SK-MEL-5 (cell line): ENCODE data around the gene SLC39A8. TPM values are rescaled to one million over a fixed set of nuclear protein-coding genes. Genes with fewer than 3 reads are reported as not detected.
A peak's percentile ranks its signal among the peaks of the same experiment; 100 is the strongest.

ENCODE experiments used
- DNase-seq: peaks from one replicate; pipeline ENCODE4 v3.0.0-alpha.2; 2016; ENCODE audit warnings: low read depth, low spot score
- in situ Hi-C: cut with HindIII; loops from 2 replicates; pipeline ENCODE4 v1.10.0; 2016; ENCODE audit warnings: low sequenced_read_pairs, high pct_unique_total_duplicates, low pct_unique_long_range_greater_than_20kb
- total RNA-seq: library from RNA; depleted of rRNA; stranded (reverse); fragments of >200 nt; shearing (Covaris generic); gene quantifications from 2 replicates; pipeline ENCODE4 v1.2.3, GENCODE V29; 2014

SLC39A8 gene
- total RNA-seq, 1 experiment from 2014 or later = 20.5 TPM

DNA sequence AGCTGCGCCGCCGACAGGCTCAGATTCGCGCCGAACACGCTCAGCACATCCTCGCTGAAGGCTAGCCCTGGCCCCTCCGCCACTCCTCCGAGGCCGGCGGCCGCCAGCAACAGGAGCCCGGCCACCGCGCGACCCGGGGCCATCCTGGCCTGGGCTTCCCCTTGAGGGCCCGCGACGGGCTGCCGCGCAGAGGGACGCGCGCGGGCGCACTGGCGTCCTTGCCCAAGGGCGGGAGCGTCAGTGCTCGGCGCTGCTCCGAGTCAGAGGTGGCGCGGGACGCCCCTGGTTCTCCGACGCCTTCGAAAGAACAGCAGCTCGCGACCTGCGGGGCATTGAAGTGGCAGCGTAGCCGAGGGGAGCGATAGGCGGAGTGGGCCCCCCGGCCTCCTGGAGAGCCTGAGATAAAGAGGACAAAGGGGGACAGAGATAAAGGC is 745 bp downstream of the SLC39A8 start:
- DNase-seq = peak; percentile 26

DNA sequence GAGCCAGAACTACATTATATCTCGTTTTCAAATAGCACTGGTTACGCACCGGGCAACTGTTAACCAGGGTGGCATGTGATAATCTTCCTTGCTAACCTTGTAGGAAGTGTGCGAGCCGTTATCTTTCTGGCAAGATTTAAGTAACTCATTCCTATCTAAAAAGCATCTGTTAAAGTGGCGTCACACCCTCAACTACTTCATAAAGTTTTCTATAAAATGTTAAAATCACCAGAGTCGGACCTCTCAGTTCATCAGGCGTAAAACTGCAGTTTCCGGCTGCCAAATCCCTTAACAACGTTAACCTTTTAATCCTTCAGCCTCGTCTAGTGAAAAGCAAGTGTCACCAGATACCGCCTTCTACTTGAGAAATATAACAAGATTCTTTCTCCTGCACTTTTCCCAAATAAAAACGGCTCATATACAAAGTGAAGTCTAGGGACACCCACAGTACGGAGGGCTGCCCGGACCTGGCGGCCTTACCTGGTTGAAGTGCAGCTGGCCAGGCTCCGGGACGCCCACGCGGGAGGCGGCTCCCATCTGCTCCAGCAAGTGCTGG is 1.2 kb downstream of the SLC39A8 start:
- in situ Hi-C loops = no loop called here

More for the DNA sequence above, 745 bp downstream of the SLC39A8 start:
- in situ Hi-C loops = no loop called here

DNA sequence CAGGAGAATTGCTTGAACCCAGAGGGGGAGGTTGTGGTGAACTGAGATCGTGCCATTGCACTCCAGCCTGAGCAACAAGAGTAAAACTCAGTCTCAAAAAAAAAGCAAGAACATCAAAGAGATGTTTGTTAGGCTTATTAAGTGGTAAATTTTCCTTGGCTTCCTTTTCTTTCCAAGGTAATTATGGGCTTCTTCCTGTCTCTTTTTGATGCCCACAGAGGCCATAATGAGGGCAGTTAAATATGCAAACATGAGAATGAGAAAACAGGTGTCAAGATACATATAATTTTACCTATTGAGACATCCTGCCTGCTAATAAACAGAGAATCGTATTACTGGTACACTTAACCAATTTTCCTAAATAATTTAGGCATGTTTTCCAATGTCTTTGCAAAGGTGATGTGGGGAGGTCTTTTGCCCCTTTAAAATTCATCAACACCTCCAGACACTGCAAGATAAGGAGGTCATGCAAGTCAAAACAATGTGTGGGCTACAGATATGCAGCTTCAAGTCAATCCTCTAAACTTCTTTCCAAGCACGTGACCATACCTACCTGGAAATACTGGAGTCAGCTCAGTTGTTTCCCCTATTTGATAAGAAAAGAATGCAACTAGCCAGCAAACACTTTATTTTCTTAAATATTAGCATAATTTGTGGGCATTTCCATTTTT is 2.7 kb downstream of the SLC39A8 start:
- in situ Hi-C loops = no loop called here
- no peak for DNase-seq

More for the DNA sequence above, 1.2 kb downstream of the SLC39A8 start:
- peak; percentile 2 for DNase-seq

DNA sequence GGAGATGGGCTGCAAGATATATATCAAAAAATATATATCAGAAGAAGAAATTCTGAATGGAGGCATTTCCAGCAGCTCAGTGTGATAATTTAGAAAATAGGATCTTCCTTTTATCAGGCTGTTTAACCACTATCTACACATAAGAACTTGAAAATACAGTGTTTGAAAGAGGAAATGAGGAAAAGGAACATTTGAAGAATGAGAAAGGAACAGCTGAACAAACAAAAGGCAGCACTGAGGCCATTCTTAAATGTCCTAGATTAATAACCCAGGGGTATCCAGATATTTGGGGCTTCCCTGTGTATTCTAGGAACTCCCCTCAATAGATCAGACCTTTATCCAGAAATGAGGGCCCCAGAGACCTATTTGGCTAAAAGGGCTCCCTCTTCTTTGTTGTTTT is 4.1 kb downstream of the SLC39A8 start:
- no peak for DNase-seq
- in situ Hi-C loops = no loop called here

DNA sequence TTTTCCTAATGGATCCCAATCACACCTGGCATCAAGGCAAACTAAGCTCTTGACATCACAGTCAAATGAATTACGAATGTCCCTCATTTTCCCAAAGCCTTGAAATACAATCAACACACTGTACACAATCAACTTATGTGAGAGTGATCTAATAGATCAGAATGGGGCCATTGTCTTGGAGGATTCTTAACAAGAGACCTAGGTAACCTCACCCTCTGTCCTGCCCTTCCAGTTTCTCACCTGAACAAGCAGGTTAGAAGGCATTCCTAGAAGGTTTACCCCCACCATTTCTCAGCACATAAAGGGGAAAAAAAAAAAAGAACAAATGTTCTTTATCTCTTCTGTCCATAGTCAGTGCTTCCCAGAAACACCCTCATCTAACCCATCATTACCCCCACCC is 6.3 kb downstream of the SLC39A8 start:
- no peak for DNase-seq
- in situ Hi-C loops = no loop called here

DNA sequence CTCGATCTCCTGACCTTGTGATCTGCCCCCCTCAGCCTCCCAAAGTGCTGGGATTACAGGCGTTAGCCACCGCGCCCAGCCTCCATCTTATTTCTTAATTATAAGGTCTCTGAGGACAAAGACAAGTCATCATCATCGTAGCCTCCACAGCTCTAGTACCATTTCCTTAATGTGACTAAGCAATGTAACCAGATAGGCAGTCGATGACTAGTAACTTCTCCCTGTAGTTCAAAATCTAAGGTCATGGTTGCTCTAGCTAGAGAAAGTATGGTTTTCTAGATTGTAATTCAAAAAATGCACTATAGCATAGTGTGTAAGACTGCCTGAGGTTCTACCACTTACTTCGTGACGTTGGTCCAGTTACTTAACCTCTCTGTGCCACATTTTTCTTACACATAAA is 6.9 kb downstream of the SLC39A8 start:
- in situ Hi-C loops = no loop called here
- DNase-seq = no peak

DNA sequence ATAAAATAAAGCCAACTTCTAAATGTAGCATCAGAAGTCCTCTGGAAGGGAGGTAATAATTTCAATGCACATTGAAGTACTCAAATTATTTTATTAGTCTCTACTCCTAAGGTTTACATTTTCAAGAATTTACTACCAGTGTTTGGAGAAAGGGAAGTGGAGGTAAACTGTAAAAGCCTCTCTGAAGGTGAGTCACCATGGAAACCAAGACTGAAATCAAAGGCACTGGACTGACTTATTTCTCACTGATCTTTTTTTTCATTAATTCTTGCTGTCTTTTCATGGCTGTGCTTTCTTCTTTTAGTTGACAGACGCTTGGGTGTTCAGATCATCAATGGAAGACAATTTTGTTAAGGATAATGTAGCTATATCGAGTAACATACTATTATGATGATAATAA is 9.7 kb downstream of the SLC39A8 start:
- DNase-seq = no peak
- in situ Hi-C loops = no loop called here

DNA sequence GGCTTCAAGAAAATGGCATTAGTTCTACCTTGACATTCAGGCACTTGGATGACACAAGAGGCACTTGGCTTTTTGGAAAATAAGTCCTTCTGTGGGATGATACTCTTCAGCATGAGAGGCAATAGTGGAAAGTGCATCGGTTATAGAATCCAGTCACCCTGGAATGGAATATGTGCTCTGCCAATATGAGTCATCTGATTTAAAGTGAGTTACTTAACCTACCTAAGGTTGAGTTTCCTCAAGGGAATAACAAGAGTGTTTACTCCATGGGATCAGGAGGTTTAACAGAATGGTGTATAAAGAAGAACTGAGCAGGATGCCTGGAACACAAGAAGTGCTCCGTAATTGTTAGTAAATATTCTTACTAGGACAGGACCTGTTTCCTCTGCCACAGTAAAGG is 10.7 kb downstream of the SLC39A8 start:
- DNase-seq = no peak
- in situ Hi-C loops = no loop called here

DNA sequence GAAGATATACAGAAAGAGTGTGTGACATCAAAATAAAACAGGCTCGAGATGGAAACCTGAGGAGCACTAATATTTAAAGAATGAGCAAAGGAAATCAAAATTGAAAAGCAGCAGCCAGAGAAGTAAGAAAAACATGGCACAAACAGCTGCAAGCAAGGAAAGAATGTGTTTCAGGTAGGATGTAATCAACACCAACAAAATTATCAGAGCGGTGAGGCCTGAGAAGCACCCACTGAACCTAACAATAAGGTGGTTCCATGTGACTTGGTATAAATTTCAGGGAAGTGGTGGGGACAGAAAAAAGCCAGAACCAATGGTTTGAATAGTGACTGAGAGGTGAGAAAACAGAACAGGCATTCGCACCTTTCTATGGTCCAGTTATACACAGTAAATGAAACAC is 11.5 kb downstream of the SLC39A8 start:
- in situ Hi-C loops = no loop called here
- DNase-seq = no peak

DNA sequence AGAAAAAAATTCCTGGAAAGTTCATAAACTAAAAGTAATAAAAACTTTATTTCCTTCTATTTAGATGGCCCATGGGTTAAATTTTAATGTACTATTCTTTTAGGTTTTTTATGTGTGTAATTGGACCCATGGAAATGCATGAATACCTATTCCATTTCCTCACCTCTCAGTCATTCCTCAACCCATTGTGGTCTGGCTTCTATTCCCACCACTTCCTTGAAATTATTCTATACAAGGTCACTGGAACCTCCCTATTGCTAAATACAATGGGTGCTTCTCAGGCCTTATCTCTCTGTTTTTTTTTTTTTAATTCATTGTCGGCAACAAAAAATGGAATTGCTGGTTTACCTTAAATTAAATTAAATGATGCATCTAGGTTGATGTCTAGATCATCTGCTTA is 17.2 kb downstream of the SLC39A8 start:
- DNase-seq = no peak
- in situ Hi-C loops = no loop called here

DNA sequence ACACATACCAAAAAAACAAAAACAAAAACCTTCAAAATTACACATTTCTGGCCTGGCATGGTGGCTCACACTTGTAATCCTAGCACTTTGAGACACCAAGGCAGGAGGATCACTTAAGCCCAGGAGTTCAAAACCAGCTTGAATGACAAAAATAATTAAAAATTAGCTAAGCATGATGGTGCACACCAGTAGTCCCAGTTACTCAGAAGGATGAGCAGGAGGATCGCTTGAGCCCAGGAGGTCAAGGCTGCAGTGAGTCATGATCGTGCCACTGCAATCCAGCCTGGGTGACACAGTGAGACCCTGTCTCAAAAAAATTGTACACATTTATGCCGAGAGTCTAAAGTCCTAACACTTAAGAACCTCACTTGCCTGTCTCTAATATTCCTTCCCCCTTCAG is 18.3 kb downstream of the SLC39A8 start:
- in situ Hi-C loops = no loop called here
- no peak for DNase-seq

DNA sequence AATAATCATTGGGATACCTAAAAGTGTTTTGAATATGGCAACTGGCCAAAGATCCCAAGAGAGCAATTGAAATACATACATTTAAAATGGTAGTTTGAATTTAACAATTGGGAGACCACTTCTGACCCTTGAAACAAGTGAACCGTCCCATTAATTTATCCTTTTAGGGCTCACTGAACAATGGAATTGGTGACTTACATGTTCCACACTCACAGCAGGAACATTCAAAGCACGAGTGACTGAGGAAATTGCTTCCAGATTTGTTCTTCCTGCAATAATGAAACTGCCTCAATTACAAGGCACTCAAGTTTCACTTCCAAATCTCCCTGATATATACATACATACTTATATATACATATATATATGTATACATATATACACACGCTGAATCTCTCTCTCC is 20.6 kb downstream of the SLC39A8 start:
- in situ Hi-C loops = no loop called here

DNA sequence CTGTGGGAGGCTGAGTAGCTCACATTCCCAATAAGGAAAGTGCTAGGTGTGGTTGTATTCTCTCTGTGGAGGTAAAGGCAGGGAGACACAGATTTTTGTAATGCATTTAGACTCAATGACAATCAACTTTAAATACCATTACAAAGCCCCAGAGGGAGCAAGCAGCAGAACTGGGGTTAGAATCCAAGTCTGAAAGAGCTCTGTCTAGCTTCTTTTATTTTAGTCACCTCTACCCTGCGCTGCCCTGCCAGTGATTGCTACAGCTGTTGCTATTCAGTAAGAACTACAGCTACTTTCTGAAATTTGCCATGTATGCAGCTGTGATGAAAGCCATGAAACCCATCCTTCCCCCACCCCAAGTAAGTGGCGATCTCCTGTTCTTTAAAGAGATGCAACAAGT is 22.5 kb downstream of the SLC39A8 start:
- DNase-seq = no peak
- in situ Hi-C loops = no loop called here

More for the DNA sequence above, 20.6 kb downstream of the SLC39A8 start:
- DNase-seq = no peak

DNA sequence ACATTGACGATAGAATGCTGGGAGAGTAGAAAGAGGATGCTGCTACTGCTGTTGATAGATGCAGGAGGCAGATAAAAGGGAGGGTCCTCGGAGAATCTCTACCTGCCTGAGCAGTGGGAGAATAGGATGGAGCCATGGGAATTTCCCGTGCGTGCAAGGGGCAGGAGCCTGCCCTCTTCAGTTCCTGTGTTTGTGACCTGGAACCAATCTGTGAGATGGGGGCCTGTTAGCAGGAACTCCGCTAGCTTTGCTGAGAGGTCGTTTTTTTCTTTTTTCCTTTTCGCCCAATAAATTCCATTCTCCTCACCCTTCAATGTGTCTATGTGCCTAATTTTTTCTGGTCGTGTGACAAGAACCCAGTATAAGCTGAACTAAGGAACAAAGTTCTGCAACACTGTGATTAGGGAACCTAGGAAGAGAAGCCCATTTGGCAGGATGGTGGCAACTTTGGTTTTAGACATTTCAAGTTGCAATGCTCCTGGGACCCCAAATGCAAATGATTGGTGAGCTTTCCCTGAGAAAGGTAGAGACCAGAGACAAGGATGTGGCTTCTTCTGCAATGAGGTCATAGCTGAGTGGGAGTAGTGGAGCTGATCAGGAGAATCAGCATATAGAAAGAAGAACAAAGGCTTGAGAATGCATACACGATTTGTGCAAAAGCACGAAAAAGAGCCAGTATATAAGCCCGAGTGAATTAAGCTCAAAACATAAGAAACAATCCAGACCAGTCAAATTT is 23.9 kb downstream of the SLC39A8 start:
- in situ Hi-C loops = no loop called here
- DNase-seq = no peak

DNA sequence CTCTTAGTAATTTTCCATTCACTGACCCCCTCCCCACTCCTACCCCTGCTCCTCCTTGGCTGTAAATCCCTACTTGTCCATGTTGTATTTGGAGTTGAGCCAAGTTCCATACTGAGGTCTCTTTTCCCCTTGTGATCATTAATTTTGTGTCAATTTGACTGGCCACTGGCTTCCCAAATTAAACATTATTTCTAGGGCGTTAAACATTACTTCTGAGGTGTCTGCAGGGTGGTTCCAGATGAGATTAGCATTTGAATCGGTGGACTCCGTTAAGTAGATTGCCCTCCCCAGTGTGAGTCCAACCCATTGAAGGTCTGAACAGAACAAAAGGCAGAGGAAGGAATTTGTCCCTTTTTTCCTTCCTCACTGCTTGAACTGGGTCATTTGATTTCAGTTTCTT is 25.7 kb downstream of the SLC39A8 start:
- no peak for DNase-seq
- in situ Hi-C loops = no loop called here

DNA sequence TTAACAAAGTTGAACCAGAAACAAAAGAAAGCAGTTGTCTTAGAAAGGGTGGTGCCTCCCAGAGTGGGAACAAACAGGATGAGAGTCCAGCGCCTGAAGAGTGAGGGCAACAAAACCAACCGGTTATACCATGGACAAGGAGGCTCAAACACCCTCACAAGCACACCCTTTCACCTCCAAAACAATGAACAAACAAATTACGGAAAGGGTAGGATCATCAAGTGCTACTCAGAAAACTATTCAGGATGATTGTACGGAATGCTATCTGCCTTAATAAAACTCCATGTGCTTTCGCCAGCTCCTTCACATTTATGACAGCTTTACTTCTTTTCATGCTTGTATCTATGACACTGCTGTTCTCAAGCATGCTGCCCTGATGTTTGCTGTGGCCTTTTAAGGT is 26.8 kb downstream of the SLC39A8 start:
- in situ Hi-C loops = no loop called here
- DNase-seq = peak; percentile 36

DNA sequence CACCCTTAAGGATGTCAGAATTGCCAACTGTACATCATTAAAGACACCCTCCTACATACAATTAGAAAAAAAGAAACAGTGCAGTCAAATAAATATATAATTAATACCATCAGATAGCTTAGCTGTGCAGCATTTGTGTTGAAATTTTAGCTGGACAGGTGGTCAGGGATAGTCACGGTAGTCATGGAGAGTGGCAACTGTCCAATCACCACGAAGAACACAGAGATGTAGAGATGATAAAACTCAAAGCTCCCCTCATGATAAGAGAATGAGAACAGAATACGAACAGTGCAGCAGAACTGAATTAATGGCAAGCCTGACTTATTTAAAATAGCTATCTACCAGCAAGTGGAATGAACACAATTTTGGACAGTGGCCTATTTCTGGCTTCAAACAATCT is 27.2 kb downstream of the SLC39A8 start:
- DNase-seq = no peak
- in situ Hi-C loops = no loop called here

DNA sequence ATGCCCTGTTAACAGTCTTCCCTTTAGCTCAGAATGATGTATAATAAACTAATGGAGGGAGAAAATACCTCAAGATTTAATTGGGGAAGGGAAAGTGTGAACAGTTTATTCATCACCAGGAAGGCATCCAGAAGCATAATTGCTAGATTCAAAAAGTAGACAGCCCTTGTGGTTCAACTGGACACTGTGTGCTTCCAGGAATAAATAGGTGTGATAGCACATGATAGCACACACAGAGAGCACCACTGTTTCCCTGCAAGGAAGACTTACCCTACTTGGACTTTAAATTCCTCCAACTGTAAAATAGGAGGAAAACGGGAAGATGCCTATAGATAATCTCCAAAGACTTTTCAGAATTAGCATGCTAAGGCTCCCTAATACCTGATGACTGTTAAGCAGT is 27.8 kb downstream of the SLC39A8 start:
- in situ Hi-C loops = no loop called here
- DNase-seq = peak; percentile 28

DNA sequence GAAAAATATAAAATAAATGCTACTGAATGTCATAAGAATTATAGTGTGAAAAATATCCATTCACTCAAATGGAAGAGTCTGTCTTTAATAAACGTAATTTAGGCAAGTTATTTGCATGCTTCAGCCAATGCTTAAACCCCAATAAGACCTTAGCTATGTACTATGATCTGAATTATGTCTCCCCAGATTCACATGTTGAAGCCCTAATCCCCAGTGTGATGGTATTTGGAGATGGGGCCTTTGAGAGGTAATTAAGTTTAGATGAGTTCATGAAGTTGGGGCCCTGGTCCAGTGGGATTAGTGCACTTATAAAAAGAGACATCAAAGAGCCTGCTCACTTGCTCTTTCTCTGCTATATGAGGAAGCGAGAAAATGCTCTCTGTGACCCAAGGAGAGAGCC is 28.7 kb downstream of the SLC39A8 start:
- in situ Hi-C loops = no loop called here
- DNase-seq = no peak
